K562 (cell line): Measurements from ENCODE around the gene DPM2. TPM values are rescaled to one million over a fixed set of nuclear protein-coding genes. Genes with fewer than 3 reads are reported as not detected.

Experiments
- CBFA2T2 ChIP-seq: fragments of 450-650 bp; conservative IDR thresholded peaks from 2 replicates; pipeline ENCODE4 v1.6.1; 2017; ENCODE audit warnings: mild to moderate bottlenecking
- EGR1 ChIP-seq: fragments of 450-650 bp; conservative IDR thresholded peaks from 2 replicates; pipeline ENCODE4 v1.6.1; 2017; ENCODE audit warnings: mild to moderate bottlenecking
- GTF2A2 ChIP-seq: IDR thresholded peaks from 2 replicates; pipeline ENCODE4 v1.6.1; 2016; ENCODE audit warnings: mild to moderate bottlenecking, missing genetic modification characterization, missing compliant biosample characterization
- HCFC1 ChIP-seq: IDR thresholded peaks from 2 replicates; pipeline ENCODE4 v1.6.1; 2012; ENCODE audit warnings: low read depth, low read length, improper control_type of control experiment
- HEY1 ChIP-seq: fragments of 250-450 bp; sonication (Bioruptor Pico); IDR thresholded peaks from 2 replicates; pipeline ENCODE4 v1.5.0; 2020; ENCODE audit warnings: mild to moderate bottlenecking, moderate library complexity, borderline replicate concordance
- HMGN3 ChIP-seq: IDR thresholded peaks from 2 replicates; pipeline ENCODE4 v1.6.1; 2011; ENCODE audit warnings: borderline replicate concordance, low read depth, mild to moderate bottlenecking, mixed read lengths, low read length; ENCODE audit not compliant: insufficient read length; ENCODE audit errors: extremely low read depth
- MEIS2 ChIP-seq: fragments of 450-650 bp; IDR thresholded peaks from 2 replicates; pipeline ENCODE4 v1.6.1; 2014; ENCODE audit warnings: mild to moderate bottlenecking; ENCODE audit not compliant: partially characterized antibody
- NR2C1 ChIP-seq, 2 experiments: fragments of 450-650 bp; IDR thresholded peaks; 2 replicates each; pipeline ENCODE4 v1.6.1; 2017; ENCODE audit warnings: mild to moderate bottlenecking in 2 of 2, antibody characterized with exemption in 1 of 2, inconsistent platforms in 1 of 2, missing compliant biosample characterization in 1 of 2, missing genetic modification characterization in 1 of 2
- PHF21A ChIP-seq: fragments of 450-650 bp; IDR thresholded peaks from 2 replicates; pipeline ENCODE4 v1.6.1; 2017; ENCODE audit warnings: low read depth, borderline replicate concordance
- PTRF ChIP-seq: fragments of 450-650 bp; IDR thresholded peaks from 2 replicates; pipeline ENCODE4 v1.6.1; 2016; ENCODE audit warnings: mild to moderate bottlenecking, missing genetic modification characterization, missing compliant biosample characterization
- RBM14 ChIP-seq: fragments of 200-400 bp; formaldehyde crosslinking; IDR thresholded peaks from 2 replicates; pipeline ENCODE4 v1.6.1; 2018; ENCODE audit warnings: low read depth, mild to moderate bottlenecking, low read length, moderate library complexity, borderline replicate concordance; ENCODE audit not compliant: insufficient read depth
- SOX6 ChIP-seq: fragments of 450-650 bp; IDR thresholded peaks from 2 replicates; pipeline ENCODE4 v1.6.1; 2014; ENCODE audit warnings: mild to moderate bottlenecking
- SP1 ChIP-seq: sonication (generic); formaldehyde crosslinking; IDR thresholded peaks from 2 replicates; pipeline ENCODE4 v1.8.1; 2022; ENCODE audit warnings: mild to moderate bottlenecking, missing genetic modification reagents
- SRF ChIP-seq, 2 experiments: fragments of 250-450, 450-650 bp in 1 of 2; sonication (Bioruptor Pico) in 1 of 2; sonication (generic) in 1 of 2; formaldehyde crosslinking; IDR thresholded peaks; 2 replicates each; pipeline versions ENCODE4 v1.5.0 to v1.5.1; 2020 to 2022; ENCODE audit warnings: mild to moderate bottlenecking in 1 of 2, missing genetic modification reagents in 1 of 2
- TAF15 ChIP-seq: fragments of 200-400 bp; formaldehyde crosslinking; IDR thresholded peaks from 2 replicates; pipeline ENCODE4 v1.6.1; 2017; ENCODE audit warnings: mild to moderate bottlenecking, low read depth, low read length, moderate library complexity
- TFAM ChIP-seq: fragments of 250-450 bp; sonication (Bioruptor Pico); conservative IDR thresholded peaks from 2 replicates; pipeline ENCODE4 v1.5.0; 2021; ENCODE audit warnings: mild to moderate bottlenecking, moderate library complexity
- XRCC5 ChIP-seq: fragments of 200-400 bp; formaldehyde crosslinking; IDR thresholded peaks from 2 replicates; pipeline ENCODE4 v1.6.1; 2017; ENCODE audit warnings: low read depth, mild to moderate bottlenecking, low read length
- ZBTB33 ChIP-seq: sonication (generic); formaldehyde crosslinking; IDR thresholded peaks from 2 replicates; pipeline ENCODE4 v1.8.1; 2023; ENCODE audit warnings: mild to moderate bottlenecking, missing genetic modification reagents
- ZFP91 ChIP-seq: sonication (generic); formaldehyde crosslinking; IDR thresholded peaks from 2 replicates; pipeline ENCODE4 v1.8.0; 2022; ENCODE audit warnings: mild to moderate bottlenecking, missing genetic modification reagents
- ZKSCAN1 ChIP-seq: fragments of 150-350 bp; IDR thresholded peaks from 2 replicates; pipeline ENCODE4 v1.6.1; 2016; ENCODE audit warnings: low read depth, low read length
- ZNF140 ChIP-seq: fragments of 250-450 bp; sonication (Bioruptor Pico); IDR thresholded peaks from 2 replicates; pipeline ENCODE4 v1.8.0; 2021; ENCODE audit warnings: moderate library complexity, mild to moderate bottlenecking, inconsistent platforms
- ZNF197 ChIP-seq: fragments of 200-800 bp; sonication (Bioruptor generic); IDR thresholded peaks from 2 replicates; pipeline ENCODE4 v1.6.1; 2016; ENCODE audit warnings: low read depth, missing genetic modification characterization, missing compliant biosample characterization
- ZNF282 ChIP-seq: sonication (generic); formaldehyde crosslinking; IDR thresholded peaks from 2 replicates; pipeline ENCODE4 v1.8.1; 2023; ENCODE audit warnings: missing genetic modification reagents
- ZNF76 ChIP-seq: fragments of 250-450 bp; sonication (Bioruptor Pico); IDR thresholded peaks from 2 replicates; pipeline ENCODE4 v1.4.0; 2020; ENCODE audit warnings: mild to moderate bottlenecking, moderate library complexity, borderline replicate concordance
- polyA plus RNA-seq, 8 experiments: library from polyadenylated mRNA; depleted of rRNA in 4 of 8; stranded (reverse) in 5 of 8; unstranded in 3 of 8; fragments of >200 nt; fragmentation: Nextera tagmentation in 2 of 8; fragmentation: Illumina TruSeq in 1 of 8; extraction: Ambion mirVana in 2 of 8; extraction: Trizol in 1 of 8; gene quantifications; 2 replicates each; pipeline versions ENCODE4 v1.2.1 to v1.2.3, GENCODE V29; 2011 to 2014; ENCODE audit warnings: inconsistent platforms in 1 of 8, missing spikeins in 1 of 8
- total RNA-seq, 7 experiments: library from RNA; depleted of rRNA in 6 of 7; stranded (reverse); fragments of >200 nt in 6 of 7; fragmentation: Illumina TruSeq in 2 of 7; extraction: Trizol in 2 of 7; gene quantifications; 2 replicates each; pipeline versions ENCODE4 v1.2.1 to v1.2.3, GENCODE V29; 2011 to 2021; ENCODE audit warnings: low replicate concordance in 1 of 7

DPM2 gene
- total and polyA plus RNA-seq, 9 of the 15 experiments (the other 6 are each of a cell fraction or from before 2014, with no cell fraction given), result 43.5 to 126 (median 71.1) TPM

GRCh38 chr9:127955294-127956015, 17.8 kb upstream of the DPM2 start (continued):
- no peak for TF ChIP-seq TAF15
- no peak for TF ChIP-seq PHF21A
- no peak for TF ChIP-seq ZBTB33 (CRISPR knock-in tag)
- no peak for TF ChIP-seq ZNF76
- TF ChIP-seq RBM14, result no peak
- TF ChIP-seq EGR1, result no peak
- TF ChIP-seq PTRF (tag), result no peak
- TF ChIP-seq ZFP91 (CRISPR knock-in tag), result no peak
- peak; percentile 64 for TF ChIP-seq MEIS2
- TF ChIP-seq ZNF140, result no peak
- TF ChIP-seq SP1 (CRISPR knock-in tag), result no peak
- TF ChIP-seq ZKSCAN1, result no peak
- no peak for TF ChIP-seq XRCC5
- no peak for TF ChIP-seq HMGN3
- peak; percentile 26; the same call in 1 of the 2 replicates for TF ChIP-seq SOX6
- TF ChIP-seq CBFA2T2, result 0 out of 2 replicates have a peak, but pooled peaks have one; percentile 20
- TF ChIP-seq NR2C1 (IDR thresholded peaks at IDR 0.05), result peak; percentile 19; the same call in 1 of the 2 replicates
- TF ChIP-seq NR2C1 (tag; IDR thresholded peaks at IDR 0.05), result no peak
- no peak for TF ChIP-seq HEY1 (CRISPR knock-in tag)
- TF ChIP-seq ZNF197 (CRISPR knock-in tag), result no peak
- no peak for TF ChIP-seq TFAM (CRISPR knock-in tag)
- TF ChIP-seq SRF (CRISPR knock-in tag; IDR thresholded peaks at IDR 0.05), result no peak
- no peak for TF ChIP-seq HCFC1
- no peak for TF ChIP-seq ZNF282 (CRISPR knock-in tag)
- TF ChIP-seq GTF2A2 (tag), result no peak
